Measurements from ENCODE around the gene MMD2.

DNA sequence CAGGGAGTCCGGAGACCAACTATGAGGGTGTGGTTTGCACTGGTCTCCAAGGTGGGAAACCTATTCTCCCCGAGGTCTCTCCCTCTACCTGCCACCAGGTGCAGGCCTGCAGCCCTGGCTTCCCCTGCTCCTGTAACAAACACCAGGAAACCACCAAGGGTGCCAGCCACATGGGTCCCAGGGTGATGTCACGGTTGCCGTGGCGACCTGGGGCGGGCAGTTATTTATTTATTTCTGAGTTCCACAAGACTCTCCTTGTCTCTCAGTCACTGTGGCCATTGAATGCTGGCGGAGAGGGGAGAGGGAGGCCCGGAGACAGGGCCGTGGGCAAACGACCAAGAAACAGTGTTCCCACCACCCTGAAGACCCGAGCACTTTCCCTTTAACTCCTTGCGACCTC lies 27.0 kb downstream of the MMD2 start:
- peak in 1 of 2 donors; percentile 29 for TF ChIP-seq POLR2AphosphoS5 (IDR thresholded peaks at IDR 0.05)
- TF ChIP-seq, protein P1, sequence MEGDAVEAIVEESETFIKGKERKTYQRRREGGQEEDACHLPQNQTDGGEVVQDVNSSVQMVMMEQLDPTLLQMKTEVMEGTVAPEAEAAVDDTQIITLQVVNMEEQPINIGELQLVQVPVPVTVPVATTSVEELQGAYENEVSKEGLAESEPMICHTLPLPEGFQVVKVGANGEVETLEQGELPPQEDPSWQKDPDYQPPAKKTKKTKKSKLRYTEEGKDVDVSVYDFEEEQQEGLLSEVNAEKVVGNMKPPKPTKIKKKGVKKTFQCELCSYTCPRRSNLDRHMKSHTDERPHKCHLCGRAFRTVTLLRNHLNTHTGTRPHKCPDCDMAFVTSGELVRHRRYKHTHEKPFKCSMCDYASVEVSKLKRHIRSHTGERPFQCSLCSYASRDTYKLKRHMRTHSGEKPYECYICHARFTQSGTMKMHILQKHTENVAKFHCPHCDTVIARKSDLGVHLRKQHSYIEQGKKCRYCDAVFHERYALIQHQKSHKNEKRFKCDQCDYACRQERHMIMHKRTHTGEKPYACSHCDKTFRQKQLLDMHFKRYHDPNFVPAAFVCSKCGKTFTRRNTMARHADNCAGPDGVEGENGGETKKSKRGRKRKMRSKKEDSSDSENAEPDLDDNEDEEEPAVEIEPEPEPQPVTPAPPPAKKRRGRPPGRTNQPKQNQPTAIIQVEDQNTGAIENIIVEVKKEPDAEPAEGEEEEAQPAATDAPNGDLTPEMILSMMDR (IDR thresholded peaks at IDR 0.05): no peak
- TF ChIP-seq EP300 (IDR thresholded peaks at IDR 0.05): no peak
- no peak for TF ChIP-seq POLR2A (IDR thresholded peaks at IDR 0.05; ENCODE audit: low read depth)
